Left lung (tissue), 10 donors: ENCODE measurements around the gene PEMT. TPM values are rescaled to one million over a fixed set of nuclear protein-coding genes. Genes with fewer than 3 reads are reported as not detected.
A peak's percentile ranks its signal among the peaks of the same experiment; 100 is the strongest.

Source experiments
- ATAC-seq: fragments of 200-7000 bp; cut with Tn5 transposase; one replicate; pipeline ENCODE4 v1.9.1; 2020; ENCODE audit warnings: moderate library complexity
- DNase-seq, 4 donors: peaks; one replicate each; pipeline ENCODE4 v3.0.0-alpha.2; 2013 to 2020
- H3K27ac ChIP-seq, 2 donors: fragments of 200-600 bp; sonication (generic) in 1 of 2; one replicate each; pipeline versions ENCODE4 v1.5.0 to v1.8.0; 2020 to 2021
- H3K27me3 ChIP-seq, 2 donors: fragments of 200-600 bp; sonication (generic) in 1 of 2; one replicate each; pipeline versions ENCODE4 v1.5.0 to v1.8.0; 2020 to 2021
- H3K36me3 ChIP-seq, 2 donors: fragments of 200-600 bp; sonication (generic) in 1 of 2; one replicate each; pipeline versions ENCODE4 v1.5.0 to v1.8.0; 2020 to 2021
- H3K4me1 ChIP-seq, 2 donors: fragments of 200-600 bp; one replicate each; pipeline ENCODE4 v1.8.0; 2021
- H3K4me3 ChIP-seq, 2 donors: fragments of 200-600 bp; sonication (generic) in 1 of 2; one replicate each; pipeline versions ENCODE4 v1.5.0 to v1.8.0; 2020 to 2021; ENCODE audit warnings: mild to moderate bottlenecking in 1 of 2
- H3K9me3 ChIP-seq, 2 donors: fragments of 200-600 bp; sonication (generic) in 1 of 2; one replicate each; pipeline versions ENCODE4 v1.5.0 to v1.8.0; 2020 to 2021
- intact Hi-C, 2 donors: fragments of 100-400 bp; cut with DNase I; formaldehyde crosslinking; loops; one replicate each; pipeline versions ENCODE4 v1.11.2 to v1.14.2; 2022
- polyA plus RNA-seq, 6 donors: library from polyadenylated mRNA; unstranded; fragments of 120-200 nt; gene quantifications; one replicate each; pipeline ENCODE4 v1.2.1, GENCODE V29; 2013; ENCODE audit not compliant: insufficient read length in 6 of 6
- total RNA-seq, 2 donors: library from RNA; stranded (reverse); fragmentation: NEBNext Ultra II Directional; extraction: Animal tissue kit (Norgen Biotek cat#: 25700); gene quantifications; one replicate each; pipeline ENCODE4 v1.2.1, GENCODE V29; 2021
- TF ChIP-seq, protein P1 (sequence below), 2 donors: fragments of 200-600 bp; sonication (generic) in 1 of 2; IDR thresholded peaks; one replicate each; pipeline versions ENCODE4 v1.5.0 to v1.8.0; 2021; ENCODE audit warnings: antibody characterized with exemption in 2 of 2
- donor health status: DM: no; HTN: yes; CAD: no.
- donor health status: DM: no; HTN: no; CAD: no.

PEMT gene
- total and polyA plus RNA-seq, 8 donors: 22.3 to 38.7 (median 28.3) TPM

DNA sequence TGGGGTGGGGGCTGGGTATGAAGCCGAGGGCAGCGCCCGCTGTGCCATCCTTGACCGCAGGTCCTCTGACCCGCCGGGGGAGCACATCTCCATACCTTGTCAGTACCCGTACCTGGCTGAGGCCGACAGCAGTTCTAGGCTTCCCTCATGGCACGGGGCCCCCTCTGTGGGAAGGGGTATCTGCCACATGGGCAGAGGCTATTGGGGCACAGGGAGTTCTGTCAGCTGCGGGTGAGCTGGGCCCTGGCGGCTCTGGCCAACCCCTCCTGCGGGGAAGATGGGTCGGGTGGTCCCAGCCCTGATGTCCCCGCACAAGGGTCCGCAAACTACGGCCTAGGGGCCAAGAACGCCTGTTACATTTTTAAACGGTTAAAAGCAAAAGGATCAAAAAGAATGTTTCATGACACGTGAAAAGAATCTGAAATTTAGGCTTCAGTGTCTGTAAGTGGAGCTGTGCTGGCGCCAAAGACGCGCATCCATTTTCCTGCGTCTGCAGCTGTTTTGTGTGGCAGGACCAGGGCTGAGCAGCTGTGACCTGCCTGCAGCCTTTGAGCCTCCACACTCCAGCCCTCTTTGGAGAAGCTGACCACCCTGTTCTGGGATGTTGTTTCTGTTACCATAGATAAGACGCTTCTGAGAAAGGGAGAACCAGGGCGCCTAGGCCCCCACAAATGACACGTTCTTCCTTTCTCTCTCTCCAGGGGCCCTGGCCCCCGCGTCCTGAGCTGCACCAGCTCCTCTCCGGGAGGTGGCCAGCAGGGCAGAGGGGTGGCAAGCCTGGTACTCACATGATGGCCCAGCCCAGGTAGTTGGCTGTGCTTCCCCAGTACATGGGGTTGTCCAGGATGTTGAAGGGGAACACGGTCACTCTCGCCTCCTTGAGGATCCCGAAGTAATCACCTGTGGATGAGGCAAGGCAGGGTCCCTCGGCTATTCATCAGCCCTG lies 82.6 kb downstream of the PEMT start:
- H3K36me3 ChIP-seq: no peaks in the 10 kb centered on the region
- TF ChIP-seq, protein P1, sequence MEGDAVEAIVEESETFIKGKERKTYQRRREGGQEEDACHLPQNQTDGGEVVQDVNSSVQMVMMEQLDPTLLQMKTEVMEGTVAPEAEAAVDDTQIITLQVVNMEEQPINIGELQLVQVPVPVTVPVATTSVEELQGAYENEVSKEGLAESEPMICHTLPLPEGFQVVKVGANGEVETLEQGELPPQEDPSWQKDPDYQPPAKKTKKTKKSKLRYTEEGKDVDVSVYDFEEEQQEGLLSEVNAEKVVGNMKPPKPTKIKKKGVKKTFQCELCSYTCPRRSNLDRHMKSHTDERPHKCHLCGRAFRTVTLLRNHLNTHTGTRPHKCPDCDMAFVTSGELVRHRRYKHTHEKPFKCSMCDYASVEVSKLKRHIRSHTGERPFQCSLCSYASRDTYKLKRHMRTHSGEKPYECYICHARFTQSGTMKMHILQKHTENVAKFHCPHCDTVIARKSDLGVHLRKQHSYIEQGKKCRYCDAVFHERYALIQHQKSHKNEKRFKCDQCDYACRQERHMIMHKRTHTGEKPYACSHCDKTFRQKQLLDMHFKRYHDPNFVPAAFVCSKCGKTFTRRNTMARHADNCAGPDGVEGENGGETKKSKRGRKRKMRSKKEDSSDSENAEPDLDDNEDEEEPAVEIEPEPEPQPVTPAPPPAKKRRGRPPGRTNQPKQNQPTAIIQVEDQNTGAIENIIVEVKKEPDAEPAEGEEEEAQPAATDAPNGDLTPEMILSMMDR (IDR thresholded peaks at IDR 0.05): no peak
- no peak overlapping the region for H3K4me3 ChIP-seq
- no peaks in the 10 kb centered on the region for H3K9me3 ChIP-seq
- H3K4me1 ChIP-seq: no peaks in the 10 kb centered on the region
- intact Hi-C loops: loop anchor here in 1 of 2 donors (10.0 kb wide), 1 partner anchor 76 kb away; no protein-coding TSS in a partner anchor
- H3K27me3 ChIP-seq: no peaks in the 10 kb centered on the region
- H3K27ac ChIP-seq: no peak overlapping the region
- ATAC-seq: no peak
- DNase-seq: peak in 1 of 4 donors; percentile 58

DNA sequence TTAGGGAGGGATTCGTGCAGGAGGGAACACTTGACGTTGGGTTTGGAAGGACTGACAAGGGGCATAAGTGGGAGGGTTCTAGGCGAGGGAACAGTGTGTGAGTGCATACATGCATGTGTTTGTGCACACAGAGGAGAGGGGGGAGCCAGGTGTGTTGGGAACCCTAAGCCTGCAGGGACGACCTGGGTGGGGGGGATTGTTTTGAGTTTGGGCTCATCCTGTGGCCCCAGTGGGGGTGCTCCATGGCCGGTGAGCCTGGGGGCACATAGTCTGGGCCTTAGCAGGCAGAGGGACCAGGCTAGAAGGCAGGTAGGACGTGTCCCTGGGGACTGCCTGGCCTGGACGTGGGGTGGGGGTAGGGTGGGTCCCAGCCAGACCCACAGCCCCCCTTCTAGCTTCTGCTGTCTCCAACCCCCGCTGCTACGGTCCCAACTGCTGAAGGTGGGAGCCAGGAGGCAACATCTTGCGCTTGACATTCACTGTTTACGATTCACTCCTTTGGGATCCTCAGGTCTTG lies 83.4 kb downstream of the PEMT start:
- intact Hi-C loops: loop anchor here in 1 of 2 donors (10.0 kb wide), 1 partner anchor 77 kb away; no protein-coding TSS in a partner anchor
- Histone ChIP-seq H3K27ac (no peak overlapping the region), H3K9me3 (no peaks in the 10 kb centered on the region), H3K36me3 (no peaks in the 10 kb centered on the region), H3K4me3 (no peak overlapping the region), H3K4me1 (no peaks in the 10 kb centered on the region), H3K27me3 (no peaks in the 10 kb centered on the region)
- TF ChIP-seq, protein P1 (IDR thresholded peaks at IDR 0.05): no peak
- ATAC-seq (no peak), DNase-seq (peak in 1 of 4 donors; percentile 41)

DNA sequence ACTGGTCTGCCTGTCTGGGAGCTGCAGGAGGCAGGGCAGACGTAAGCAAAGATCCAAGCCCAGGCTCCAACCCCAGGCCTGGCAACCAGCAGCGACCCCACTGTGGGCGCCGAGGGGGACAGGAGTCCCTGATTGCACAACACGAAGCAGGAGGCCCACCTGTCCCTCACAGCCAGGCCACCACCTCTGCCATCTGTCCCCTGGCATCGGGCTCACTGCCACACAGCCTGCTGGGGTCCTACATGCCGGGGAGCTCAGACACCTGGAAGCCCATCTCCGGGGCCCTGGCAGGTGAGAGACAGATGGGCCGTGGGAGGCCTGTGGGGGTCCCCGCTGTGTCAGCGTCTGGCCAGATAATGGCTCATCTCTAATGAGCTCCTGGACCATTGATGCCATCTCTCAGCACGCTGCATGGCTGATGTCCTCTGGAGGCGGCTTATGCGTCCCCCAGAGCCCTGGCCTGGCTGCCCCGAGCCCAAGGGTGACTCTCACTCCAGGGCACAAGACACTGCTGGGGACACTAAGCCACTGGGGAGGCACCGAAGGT lies 84.0 kb downstream of the PEMT start:
- Histone ChIP-seq H3K27me3 (no peaks in the 10 kb centered on the region), H3K27ac (peak overlapping the region in 1 of 2 donors; percentile 61), H3K9me3 (no peaks in the 10 kb centered on the region), H3K4me3 (no peak overlapping the region), H3K4me1 (no peaks in the 10 kb centered on the region), H3K36me3 (no peaks in the 10 kb centered on the region)
- TF ChIP-seq, protein P1 (IDR thresholded peaks at IDR 0.05): no peak
- intact Hi-C loops: loop anchor here in 1 of 2 donors (10.0 kb wide), 1 partner anchor 77 kb away; no protein-coding TSS in a partner anchor
- ATAC-seq (no peak), DNase-seq (peak in 1 of 4 donors; percentile 69)

DNA sequence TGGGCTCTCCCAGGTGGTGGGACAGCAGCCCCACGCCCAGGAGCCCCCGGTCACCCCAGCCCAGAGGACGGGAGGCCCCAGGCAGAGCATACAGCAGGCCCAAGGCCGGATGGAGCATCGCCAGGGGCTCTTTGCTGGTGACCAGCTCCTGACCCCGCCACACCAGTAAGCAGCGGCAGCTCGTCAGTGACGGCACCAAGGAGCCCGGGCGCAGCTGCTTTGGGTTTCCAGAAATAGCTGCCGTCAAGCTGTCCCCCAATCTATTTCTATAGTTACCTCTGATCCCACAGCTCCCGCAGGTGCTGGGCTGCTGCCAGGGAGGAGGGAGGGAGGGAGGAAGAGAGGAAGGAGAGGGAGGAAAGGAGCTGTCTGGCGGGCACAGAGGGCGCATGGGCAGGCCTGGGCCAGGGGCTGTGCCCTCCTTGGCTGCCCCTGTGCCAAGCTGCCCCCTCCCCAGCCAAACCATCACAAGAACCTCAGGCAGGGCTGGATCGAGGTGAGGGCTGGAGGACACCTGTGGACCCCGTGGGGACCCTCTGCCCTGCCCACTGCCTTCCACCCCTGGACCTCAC lies 84.5 kb downstream of the PEMT start:
- TF ChIP-seq, protein P1 (IDR thresholded peaks at IDR 0.05): no peak
- DNase-seq: peak in 1 of 4 donors; percentile 79
- H3K27me3 ChIP-seq: no peaks in the 10 kb centered on the region
- H3K9me3 ChIP-seq: no peaks in the 10 kb centered on the region
- no peaks in the 10 kb centered on the region for H3K4me1 ChIP-seq
- H3K4me3 ChIP-seq: no peak overlapping the region
- ATAC-seq: peak; percentile 7
- intact Hi-C loops: loop anchor here in 1 of 2 donors (10.0 kb wide), 1 partner anchor 78 kb away; no protein-coding TSS in a partner anchor
- H3K27ac ChIP-seq: peak overlapping the region in 1 of 2 donors; percentile 61
- H3K36me3 ChIP-seq: no peaks in the 10 kb centered on the region
